HG02642 (cell line): ENCODE data around the gene PCYT2.
"Not testable (repeated sequence)": the region's sequence is repeated elsewhere in the genome, so short reads cannot be mapped to it uniquely, and the experiment has no call there.

Experiments used
- ATAC-seq: cut with Tn5 transposase; IDR thresholded peaks from one replicate; pipeline ENCODE4 v1.9.1; 2021; ENCODE audit warnings: mild to moderate bottlenecking; ENCODE audit not compliant: unreplicated experiment, poor library complexity

The PCYT2 gene

DNA sequence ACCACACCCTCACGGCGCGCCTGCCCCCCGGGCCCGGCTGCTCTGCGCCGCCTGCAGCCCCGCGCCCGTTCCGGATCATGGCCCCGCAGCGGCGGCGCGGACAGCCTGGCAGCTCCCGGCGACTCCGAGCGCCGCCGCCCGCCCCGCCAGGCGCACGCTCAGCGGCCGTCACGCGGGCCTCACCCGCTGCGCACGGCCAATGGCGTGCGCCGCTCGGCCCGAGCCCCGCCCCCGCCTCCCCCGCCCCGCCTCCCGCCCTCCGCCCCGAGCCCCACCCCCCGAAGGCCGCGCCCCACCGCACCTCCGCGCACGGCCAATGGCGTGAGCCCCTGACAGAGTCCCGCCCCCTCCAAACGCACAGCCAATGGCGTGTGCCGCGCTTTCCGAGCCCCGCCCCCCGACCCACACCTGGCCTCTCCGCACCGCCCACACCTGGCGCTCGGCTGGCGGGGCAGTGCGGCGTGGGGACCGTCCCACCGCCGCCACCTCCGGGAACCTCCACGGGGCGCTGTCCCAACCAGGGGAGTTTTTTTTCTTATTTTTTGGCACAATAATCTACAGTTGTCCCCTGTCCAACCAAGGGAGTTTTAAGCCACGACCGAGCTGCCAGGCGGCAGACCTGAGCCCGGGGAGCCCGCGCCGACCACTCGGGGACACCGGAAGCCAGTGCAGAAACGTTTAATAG lies at the start of gene PCYT2:
Gene PCYT2 (minus strand): TSS at position 123 of the 685 bp plus-strand sequence. CDS start 44 bp downstream, at position 79.
- peak; percentile 76 for ATAC-seq

DNA sequence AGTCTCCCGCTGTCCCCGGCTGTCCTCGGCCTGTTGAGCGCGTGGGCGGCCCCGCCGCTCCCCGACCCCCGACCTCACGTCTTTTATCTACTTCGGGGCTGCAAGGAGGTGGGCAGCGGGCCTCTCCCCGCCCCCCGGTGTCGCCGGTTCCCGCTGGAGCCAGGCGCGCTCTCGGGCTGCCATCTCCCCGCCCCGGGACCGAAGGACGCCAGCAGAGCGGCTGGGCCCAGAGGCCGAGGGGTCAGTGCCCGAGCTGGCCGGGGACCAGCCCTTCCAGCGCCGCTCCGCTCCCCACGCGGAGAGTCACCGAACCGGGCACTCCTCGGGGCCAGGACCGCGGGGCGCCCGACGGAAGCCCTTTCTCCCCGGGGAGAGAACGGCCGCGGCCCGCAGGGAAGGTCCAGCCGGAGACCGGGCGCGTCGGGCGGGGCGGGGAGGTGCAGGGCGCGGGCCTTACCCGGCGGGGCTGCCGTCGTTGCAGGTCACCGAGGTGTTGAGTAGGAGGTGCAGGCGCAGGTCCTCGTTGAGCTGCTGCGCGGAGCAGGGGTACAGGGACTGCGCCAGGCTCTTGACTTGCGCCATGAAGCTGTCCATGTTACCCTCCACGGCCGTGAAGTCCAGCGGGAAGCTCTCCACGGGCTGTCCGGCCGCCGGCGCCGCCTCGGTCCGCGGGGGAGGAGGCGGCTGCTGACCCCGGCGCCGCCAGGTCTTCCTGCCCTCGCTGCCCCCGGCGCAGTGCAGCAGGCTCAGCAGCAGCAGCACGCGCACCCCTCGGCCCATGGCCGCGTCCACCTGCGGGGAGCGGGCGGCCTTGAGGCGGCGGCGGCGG lies 49.1 kb upstream of the PCYT2 start:
- no peak for ATAC-seq

DNA sequence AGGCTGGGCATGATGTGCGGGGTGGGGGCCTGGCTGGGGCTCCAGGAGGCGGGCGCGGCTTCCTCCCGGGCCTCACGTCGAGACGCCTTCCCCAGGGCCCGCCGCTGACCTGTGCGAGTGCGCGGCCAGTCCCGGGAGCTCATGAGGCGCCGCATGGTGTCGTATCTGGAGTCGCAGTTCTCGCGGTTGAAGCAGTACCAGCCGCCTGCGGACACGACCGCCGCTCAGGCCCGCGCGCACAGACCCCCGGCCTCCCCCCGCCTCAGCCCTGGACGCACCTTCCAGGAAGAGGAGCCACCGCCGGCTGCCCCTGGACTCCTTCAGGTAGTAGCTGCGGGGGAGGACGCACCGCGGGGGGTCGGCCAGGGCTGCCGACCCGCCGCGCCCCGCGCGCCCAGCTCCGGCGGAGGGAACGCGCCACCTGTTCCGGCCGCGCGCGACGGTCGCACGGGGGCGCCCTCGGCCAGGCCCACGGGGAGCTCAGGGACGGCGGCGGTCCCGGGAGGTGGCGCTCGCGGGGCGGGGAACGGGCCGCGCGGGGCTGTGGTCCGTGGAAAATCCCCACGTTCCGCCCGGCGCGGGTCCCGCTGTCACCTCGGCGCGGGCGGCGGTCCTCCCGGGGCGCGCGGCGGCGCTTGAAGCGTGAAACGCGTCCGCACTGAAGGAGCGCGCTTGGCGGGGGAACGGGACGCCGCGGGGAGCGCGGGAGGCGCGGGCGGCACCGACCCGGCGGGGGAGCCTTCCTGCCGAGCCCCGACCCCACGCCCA lies 48.3 kb upstream of the PCYT2 start:
- ATAC-seq: peak; percentile 73

DNA sequence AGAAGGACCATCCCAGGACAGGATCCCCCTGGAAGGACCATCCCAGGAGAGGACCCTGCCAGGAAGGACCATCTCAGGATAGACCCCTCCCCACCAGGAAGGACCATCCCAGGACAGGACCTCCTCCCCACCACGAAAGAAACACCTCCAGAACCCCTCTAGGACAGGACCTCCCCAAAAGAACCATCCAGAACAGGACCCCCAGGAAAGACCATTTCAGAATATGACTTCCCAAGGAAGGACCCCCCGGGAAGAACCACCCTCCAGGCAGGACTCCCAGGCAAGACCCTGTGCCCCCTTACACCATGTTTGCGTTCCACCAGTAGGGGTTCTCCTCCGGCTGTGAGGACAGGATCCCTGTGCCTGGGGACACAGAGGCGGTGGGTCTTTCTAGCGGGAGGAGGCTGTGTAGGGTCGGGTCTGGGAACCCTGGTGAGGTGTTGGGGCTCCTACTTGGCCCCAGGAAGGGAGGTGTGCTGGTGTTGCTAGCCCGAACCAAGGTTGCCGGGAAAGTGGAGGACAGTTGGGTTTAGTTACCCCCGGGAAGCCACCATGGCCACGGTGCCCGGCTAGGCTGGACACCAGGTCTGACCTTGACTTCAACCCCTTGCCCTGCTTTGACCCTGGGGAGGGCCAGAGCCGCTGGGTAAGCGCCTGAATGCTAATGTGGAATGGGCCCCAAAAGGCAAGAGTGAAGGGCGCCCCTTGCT lies 47.6 kb upstream of the PCYT2 start:
- no peak for ATAC-seq

DNA sequence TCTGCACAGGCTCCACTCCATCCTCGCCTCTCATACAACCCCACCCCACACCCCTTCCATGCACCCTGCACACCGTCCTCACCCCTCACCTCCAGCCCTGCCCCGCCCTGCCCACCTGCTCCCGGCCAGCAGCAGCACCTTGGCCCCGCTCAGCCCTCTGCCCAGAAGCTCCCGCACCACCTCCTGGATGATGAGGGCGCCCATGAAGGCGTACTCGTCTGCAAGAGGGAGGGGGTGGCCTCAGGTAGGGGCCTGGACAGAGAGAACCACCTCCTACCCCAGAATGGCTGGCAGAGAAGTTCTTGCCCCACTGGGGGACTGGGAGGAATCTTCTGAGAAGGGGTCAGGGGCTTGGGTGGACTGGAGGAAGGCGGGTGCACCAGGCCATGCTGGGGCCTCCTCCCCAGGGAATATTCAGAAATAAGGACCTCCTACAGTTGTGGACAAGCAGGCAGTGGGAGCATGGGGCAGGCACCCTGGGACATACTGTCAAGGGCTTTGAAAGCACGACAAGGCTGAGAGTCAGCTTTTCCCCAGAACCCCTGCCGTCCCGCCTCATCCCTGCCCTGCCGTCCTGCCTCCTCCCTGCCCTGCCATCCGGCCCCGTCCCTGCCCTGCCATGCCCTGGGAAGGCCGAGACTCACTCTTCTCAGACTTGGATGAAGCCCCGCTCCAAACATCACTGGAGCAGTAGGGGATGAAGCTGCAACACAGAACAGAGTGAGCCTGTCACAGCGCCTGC lies 46.7 kb upstream of the PCYT2 start:
- no peak for ATAC-seq

DNA sequence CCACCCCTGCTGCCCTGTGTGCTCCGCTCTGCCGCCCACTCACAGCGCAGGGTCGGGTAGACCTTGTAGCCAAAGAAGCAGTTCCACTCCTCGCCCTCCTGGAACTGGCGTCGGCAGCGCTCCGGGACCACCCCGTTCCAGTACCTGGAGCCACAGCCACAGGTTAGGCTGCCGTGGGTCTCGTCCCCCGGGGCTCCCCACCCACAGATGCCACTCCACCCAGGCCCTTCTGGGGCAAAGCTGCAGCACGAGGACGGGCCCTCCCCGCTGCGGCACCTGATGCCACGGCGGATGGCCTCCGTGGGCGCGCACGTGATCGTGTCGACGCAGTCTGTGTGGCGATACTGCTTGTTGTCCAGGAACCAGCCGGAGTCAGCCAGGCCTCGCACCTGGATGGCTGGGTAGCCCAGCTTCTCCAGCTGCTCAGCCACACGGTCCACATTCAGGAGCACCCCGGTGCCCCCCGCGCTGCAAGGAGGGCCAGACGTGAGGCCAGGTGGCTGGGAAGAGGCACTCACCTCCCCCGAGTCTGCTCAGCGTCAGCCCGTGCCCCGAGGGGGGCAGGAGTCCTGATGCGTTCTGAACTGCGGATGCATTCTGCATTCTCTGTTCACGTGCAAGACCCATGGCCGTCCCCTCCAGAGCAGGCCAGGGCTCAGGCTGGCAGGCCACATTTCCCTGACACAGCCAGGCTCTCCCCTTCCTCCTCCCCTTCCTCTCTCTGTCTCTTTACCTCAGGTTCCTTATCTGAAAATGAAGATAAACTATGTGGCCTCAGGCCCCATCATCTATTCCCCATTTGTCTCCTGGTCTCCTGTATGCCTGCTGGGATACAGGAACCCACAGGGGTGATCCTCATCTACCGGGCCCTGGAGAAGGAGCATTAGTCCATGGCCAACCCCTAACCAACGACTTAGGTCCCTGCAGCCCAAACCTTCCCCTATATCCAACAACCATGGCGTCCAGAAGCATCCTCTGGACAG lies 45.7 kb upstream of the PCYT2 start:
- no peak for ATAC-seq

DNA sequence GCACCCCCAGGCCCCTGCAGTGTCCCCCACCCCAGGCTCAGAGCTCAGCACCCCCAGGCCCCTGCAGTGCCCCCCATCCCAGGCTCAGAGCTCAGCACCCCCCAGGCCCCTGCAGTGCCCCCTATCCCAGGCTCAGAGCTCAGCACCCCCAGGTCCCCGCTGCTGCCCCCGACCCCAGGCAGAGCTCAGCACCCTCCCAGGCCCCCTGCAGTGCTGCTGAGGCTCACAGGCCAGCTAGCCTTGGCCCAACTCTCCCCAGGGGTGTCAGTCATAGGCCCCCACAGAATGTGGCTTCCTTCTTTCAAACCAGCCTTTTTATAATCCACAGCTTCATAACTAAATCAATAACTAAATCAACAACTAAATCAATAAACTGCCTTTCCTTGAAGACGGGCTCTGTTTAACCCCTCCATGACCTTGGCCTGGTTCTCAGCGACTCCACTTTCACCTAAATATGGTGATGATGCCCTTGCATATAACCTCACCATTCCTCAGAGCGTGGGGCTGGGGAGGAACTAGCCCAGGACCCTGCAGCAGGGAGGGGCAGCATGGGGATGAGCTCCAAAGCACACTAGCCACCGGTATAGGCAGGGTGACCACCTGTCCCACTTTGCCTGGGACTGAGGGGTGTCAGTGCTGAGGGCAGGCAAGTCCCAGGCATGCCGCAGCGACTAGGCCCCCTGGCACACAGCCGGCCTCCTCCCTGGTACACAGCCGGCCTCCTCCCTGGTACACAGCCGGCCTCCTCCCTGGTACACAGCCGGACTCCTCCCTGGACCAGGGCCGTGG lies 44.8 kb upstream of the PCYT2 start:
- ATAC-seq: no peak

DNA sequence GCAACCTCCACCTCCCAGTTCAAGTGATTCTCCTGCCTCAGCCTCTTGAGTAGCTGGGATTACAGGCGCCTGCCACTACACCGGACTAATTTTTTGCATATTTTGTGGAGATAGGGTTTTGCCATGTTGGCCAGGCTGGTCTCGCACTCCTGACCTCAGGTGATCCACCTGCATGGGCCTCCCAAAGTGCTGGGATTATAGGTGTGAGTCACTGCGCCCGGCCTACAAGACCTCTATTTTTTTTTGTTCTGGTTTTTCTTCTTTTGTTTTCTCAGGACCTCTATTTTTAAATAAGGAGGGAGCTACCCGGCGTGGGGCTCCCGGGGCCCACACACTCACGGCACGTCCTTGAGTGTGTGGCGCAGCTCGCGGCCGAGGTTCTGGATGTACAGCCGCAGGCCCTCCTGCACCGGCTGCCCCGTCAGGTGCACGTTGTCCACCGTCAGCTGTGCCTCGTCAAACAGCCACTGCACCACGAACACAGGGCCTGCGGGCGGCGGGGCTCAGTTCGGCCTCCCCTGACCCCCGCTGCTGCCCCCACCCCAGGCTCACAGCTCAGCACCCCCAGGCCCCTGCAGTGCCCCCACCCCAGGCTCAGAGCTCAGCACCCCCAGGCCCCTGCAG lies 44.0 kb upstream of the PCYT2 start:
- ATAC-seq: no peak

DNA sequence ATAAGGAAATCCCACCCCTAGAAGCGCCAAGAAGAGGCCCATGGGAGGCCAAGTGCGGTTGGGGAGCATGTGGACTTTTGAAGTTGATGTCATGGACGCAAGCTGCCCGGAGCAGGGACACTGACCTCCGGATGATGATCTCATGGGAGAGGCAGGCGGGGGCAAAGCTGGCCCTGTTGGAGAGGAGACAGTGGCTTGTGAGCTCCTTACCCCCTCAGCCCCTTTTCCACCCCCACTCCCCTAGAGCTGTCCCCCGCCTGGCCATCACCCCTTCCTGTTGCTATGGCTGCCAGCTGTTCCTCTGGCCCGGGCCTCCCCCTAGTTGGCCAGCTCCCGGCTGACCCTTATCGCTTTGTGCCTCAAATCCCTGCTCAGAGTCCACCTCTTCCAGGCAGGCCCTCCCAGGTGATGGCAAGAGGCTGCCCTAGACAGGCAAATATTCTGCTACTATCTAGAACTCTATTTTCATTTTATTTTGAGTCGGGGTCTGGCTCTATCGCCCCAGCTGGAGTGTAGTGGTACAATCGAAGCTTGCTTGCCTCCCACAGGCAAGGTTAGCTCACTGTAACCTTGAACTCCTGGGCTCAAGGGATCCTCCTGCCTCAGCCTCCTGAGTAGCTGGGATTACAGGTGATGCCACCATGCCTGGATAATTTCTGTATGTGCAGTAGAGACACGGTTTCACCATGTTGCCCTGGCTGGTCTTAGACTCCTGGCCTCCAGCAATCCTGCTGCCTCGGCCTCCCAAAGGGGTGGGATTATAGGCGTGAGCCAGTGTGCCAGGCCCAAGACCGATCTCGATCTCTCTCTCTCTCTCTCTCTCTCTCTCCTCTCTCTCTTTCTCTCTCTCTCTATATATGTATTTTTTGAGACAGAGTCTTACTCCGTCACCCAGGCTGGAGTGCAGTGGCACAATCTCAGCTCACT lies 43.2 kb upstream of the PCYT2 start:
- ATAC-seq: no peak

DNA sequence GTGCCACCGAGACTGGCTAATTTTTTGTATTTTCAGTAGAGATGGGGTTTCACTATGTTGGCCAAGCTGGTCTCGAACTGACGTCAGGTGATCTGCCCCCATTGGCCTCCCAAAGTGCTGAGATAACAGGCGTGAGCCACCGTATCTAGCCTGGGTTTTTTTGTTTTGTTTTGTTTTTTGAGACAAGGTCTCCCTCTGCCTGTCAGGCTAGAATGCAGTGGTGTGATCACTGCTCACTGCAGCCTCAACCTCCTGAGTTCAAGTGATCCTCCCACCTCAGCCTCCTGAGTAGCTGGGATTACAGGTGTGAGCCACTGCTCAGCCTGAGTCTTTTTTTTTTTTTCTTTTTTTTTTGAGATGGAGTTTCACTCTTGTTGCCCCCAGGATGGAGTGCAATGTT lies 42.2 kb upstream of the PCYT2 start:
- ATAC-seq: not testable (repeated sequence)

DNA sequence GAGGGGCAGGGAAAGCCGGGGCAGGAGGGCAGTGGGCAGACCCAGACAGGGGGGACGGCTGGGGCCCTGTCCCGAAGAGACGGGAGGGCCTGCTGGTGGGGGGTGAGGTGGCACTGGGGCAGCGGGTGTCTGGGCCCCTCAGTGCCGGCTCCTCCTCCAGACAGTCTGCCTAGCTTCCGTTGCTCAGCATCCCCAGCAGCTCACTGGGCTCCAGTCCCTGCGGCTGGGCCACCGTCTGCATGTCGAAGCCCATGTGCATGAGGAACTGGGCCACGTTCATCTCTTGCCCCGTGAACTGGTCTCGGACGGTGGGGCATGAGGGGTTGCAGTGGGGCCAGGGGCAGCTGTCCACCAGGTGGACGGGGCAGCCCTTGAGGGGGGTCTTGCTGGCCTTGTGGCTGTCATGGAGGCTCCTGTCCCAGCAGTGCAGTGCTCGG lies 41.6 kb upstream of the PCYT2 start:
- ATAC-seq: no peak

DNA sequence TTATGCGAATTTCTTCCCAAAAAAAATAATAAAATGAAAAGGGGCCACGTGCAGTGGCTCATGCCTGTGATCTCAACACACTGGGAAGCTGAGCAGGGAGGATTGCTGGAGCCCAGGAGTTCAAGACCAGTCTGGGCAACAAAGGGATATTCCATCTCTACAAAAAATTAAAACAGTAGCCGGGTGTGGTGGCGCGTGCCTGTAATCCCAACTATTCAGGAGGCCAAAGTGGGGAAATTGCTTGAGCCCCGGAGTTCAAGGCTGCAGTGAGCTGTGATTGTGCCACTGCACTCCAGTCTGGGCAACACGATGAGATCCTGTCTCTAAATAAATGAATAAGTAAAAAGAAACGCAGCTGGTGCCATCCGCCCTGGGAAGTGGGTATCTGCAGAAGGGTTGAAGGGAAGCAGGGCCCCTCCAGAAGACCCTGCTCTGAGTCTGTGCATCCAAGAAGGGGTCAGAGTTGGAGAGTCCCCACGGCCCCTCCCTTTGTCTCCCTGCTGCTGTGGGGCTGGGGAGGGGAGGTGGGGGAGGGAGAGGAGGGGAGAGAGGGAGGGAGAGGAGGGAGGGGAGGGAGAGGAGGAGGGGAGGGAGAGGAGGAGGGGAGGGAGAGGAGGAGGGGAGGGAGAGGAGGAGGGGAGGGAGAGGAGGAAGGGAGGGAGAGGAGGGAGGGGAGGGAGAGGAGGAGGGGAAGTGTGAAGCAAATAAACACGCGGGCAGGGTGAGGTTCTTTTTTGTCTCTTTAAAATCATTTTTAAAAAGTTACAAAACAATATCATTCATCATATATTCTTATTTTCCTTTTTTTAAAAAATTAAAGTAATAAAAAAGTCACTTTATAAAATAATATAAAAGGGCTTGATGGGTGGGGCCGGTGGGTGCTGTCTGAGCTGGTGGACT lies 40.8 kb upstream of the PCYT2 start:
- ATAC-seq: no peak

DNA sequence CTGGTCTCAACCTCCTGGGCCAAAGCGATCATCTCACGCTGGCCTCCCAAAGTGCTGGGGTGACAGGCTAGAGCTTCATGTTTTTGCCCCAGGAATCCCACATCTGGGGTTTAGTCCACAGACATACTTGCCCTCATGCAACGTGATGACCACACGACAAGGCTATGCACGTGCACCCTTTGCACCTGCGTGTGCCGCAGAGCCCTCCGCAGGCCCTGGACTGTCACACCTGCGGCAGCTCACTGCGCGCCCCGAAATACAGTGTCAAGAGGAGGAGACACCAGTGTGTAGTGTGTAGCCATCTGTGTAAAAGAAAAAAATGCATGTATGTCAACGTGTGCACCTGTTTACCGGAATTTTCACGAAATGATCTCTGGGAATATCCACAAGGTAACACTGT lies 39.3 kb upstream of the PCYT2 start:
- no peak for ATAC-seq

DNA sequence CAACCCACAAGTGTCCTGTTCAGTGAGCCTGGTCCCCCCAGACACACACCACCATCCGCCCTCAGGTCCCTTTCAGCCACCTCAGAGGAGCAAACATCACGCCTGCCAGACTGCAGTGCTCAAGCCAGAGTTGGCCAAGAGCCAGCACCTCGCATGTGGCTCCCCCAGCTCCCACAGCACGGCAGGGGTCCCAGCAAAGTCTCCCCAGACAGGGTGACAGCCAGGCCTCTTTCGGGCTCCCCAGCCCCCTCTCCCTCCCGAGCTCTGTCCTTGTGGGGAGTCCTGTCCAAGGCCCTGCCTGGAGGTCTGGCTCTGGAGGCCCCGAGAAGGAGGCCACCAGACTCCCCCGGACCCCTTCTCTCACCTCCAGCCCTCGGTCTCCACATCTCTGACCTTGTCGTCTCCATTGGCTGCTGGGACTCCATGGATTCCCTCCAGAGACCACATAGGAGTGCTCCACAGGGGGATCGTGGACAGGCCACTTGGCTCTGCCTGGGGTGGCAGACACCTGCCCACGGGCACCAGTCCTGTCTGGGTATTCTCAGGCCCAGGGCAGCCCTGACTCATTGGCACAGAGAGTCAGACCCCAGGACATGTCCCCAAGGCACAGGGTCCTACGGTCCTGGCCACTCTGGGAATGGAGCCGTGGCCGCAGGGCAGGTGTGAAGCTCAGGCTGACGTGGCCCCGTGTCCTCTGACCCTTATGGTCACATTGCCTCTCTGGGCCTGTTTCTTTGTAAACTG lies 37.6 kb upstream of the PCYT2 start:
- ATAC-seq: no peak

DNA sequence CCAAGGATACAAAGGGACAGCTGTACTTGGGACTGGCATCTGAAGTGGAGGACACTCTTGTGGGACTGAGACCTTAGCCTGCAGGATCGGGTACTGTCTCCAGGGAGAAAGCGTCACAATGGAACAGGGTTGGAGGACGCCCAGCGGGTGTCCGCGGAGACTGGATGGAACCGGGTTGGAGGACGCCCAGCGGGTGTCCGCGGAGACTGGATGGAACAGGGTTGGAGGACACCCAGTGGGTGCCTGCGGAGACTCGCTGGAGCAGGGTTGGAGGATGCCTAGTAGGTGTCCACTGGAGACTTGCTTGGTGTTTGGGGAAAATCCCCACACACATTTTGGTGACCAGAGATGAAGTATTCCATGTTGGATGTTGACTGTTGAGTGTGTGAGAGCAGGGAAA lies 36.0 kb upstream of the PCYT2 start, which contains the start of gene MYADML2:
Gene MYADML2 (minus strand): TSS at position 45 of the 400 bp plus-strand sequence. CDS start 5,492 bp downstream, outside the sequence.
- ATAC-seq: no peak
